Measurements from ENCODE around the gene GTF2A2. TPM values are rescaled to one million over a fixed set of nuclear protein-coding genes. Genes with fewer than 3 reads are reported as not detected.

The GTF2A2 gene
- total RNA-seq, 4 donors from 2014 or later = 7.7 to 26.5 (median 15.4) TPM

- Histone ChIP-seq H3K4me1 (peaks cover 13% of the 10 kb centered on the region), H3K9me3 (no peaks in the 10 kb centered on the region), H3K27me3 (no peaks in the 10 kb centered on the region), H3K4me3 (no peak overlapping the region), H3K27ac (no peak overlapping the region), H3K36me3 (peaks cover 73% of the 10 kb centered on the region)
- no peak for DNase-seq (ENCODE audit: low spot score in 2 of 2)
- 98% methylated on average over 6 of the region's 6 CpGs for WGBS
- TF ChIP-seq POLR2A (IDR thresholded peaks at IDR 0.05) (no peak), CTCF (IDR thresholded peaks at IDR 0.05) (no peak), EP300 (IDR thresholded peaks at IDR 0.05) (no peak)
Measured at GRCh38 chr15:59680346-59680745, 23.0 kb upstream of the GTF2A2 start.

- 53% methylated on average over 1 of the region's 1 CpG for WGBS
- no peak for DNase-seq (ENCODE audit: low spot score in 2 of 2)
- TF ChIP-seq CTCF (IDR thresholded peaks at IDR 0.05) (no peak), EP300 (IDR thresholded peaks at IDR 0.05) (no peak), POLR2AphosphoS5 (IDR thresholded peaks at IDR 0.05) (no peak), POLR2A (IDR thresholded peaks at IDR 0.05) (no peak)
- Histone ChIP-seq H3K9me3 (no peaks in the 10 kb centered on the region), H3K27me3 (no peaks in the 10 kb centered on the region), H3K27ac (no peak overlapping the region), H3K36me3 (peaks cover 90% of the 10 kb centered on the region), H3K4me3 (no peak overlapping the region), H3K4me1 (no peaks in the 10 kb centered on the region)
Measured at GRCh38 chr15:59678620-59679019, 21.3 kb upstream of the GTF2A2 start.

GRCh38 chr15:59678172-59678571 is 20.9 kb upstream of the GTF2A2 start:
- TF ChIP-seq CTCF (IDR thresholded peaks at IDR 0.05) = no peak
- no peak for TF ChIP-seq POLR2A (IDR thresholded peaks at IDR 0.05)
- TF ChIP-seq EP300 (IDR thresholded peaks at IDR 0.05) = no peak
- no peak for TF ChIP-seq POLR2AphosphoS5 (IDR thresholded peaks at IDR 0.05)
- Histone ChIP-seq H3K4me3 (no peak overlapping the region), H3K9me3 (no peaks in the 10 kb centered on the region), H3K4me1 (no peaks in the 10 kb centered on the region), H3K27me3 (no peaks in the 10 kb centered on the region), H3K27ac (no peak overlapping the region), H3K36me3 (peaks cover 90% of the 10 kb centered on the region)
- no peak for DNase-seq (ENCODE audit: low spot score in 2 of 2)
- 71% methylated on average over 1 of the region's 1 CpG for WGBS

- H3K36me3 ChIP-seq = peaks cover 98% of the 10 kb centered on the region
Measured at GRCh38 chr15:59676565-59676964, 19.2 kb upstream of the GTF2A2 start.

GRCh38 chr15:59674361-59674877 is 17.1 kb upstream of the GTF2A2 start:
- no peak for DNase-seq (ENCODE audit: low spot score in 2 of 2)
- peaks cover 100% of the 10 kb centered on the region for H3K36me3 ChIP-seq
- no peaks in the 10 kb centered on the region for H3K9me3 ChIP-seq
- no peaks in the 10 kb centered on the region for H3K27me3 ChIP-seq
- no peak overlapping the region for H3K27ac ChIP-seq
- TF ChIP-seq POLR2AphosphoS5 (IDR thresholded peaks at IDR 0.05) = no peak
- TF ChIP-seq POLR2A (IDR thresholded peaks at IDR 0.05) = no peak
- no peak for TF ChIP-seq EP300 (IDR thresholded peaks at IDR 0.05)
- no peak for TF ChIP-seq CTCF (IDR thresholded peaks at IDR 0.05)
- WGBS = 89% methylated on average over 3 of the region's 3 CpGs
- H3K4me3 ChIP-seq = no peak overlapping the region
- no peaks in the 10 kb centered on the region for H3K4me1 ChIP-seq

More at GRCh38 chr15:59676565-59676964, 19.2 kb upstream of the GTF2A2 start:
- no peak overlapping the region for H3K4me3 ChIP-seq
- no peak for DNase-seq (ENCODE audit: low spot score in 2 of 2)
- H3K27me3 ChIP-seq = no peaks in the 10 kb centered on the region
- no peak overlapping the region for H3K27ac ChIP-seq
- H3K9me3 ChIP-seq = no peaks in the 10 kb centered on the region
- TF ChIP-seq POLR2A (IDR thresholded peaks at IDR 0.05) (no peak), EP300 (IDR thresholded peaks at IDR 0.05) (no peak)
- H3K4me1 ChIP-seq = no peaks in the 10 kb centered on the region
- 96% methylated on average over 23 of the region's 23 CpGs for WGBS

GRCh38 chr15:59668556-59668955 is 11.2 kb upstream of the GTF2A2 start:
- TF ChIP-seq POLR2A (IDR thresholded peaks at IDR 0.05) (no peak), POLR2AphosphoS5 (IDR thresholded peaks at IDR 0.05) (no peak), EP300 (IDR thresholded peaks at IDR 0.05) (no peak), CTCF (IDR thresholded peaks at IDR 0.05) (no peak)

More at GRCh38 chr15:59668556-59668955, 11.2 kb upstream of the GTF2A2 start:
- no peaks in the 10 kb centered on the region for H3K4me1 ChIP-seq
- peaks cover 91% of the 10 kb centered on the region for H3K36me3 ChIP-seq
- no peak overlapping the region for H3K4me3 ChIP-seq
- H3K27me3 ChIP-seq = no peaks in the 10 kb centered on the region
- DNase-seq (ENCODE audit: low spot score in 2 of 2) = no peak
- H3K9me3 ChIP-seq = no peaks in the 10 kb centered on the region
- WGBS = 83% methylated on average over 8 of the region's 8 CpGs
- no peak overlapping the region for H3K27ac ChIP-seq
